Skeletal muscle tissue (tissue), 4 donors: ENCODE data around the gene IMP3. TPM values are rescaled to one million over a fixed set of nuclear protein-coding genes. Genes with fewer than 3 reads are reported as not detected.
A peak's percentile ranks its signal among the peaks of the same experiment; 100 is the strongest.

ENCODE experiments used
- H3K27ac ChIP-seq: one replicate; pipeline ENCODE4 v1.7.0; 2013; ENCODE audit warnings: mild to moderate bottlenecking, low read depth, low read length, inconsistent platforms
- H3K27me3 ChIP-seq, 3 donors: one replicate each; pipeline ENCODE4 v1.7.0; 2013; ENCODE audit warnings: low read length in 3 of 3; ENCODE audit not compliant: control insufficient read depth in 3 of 3, insufficient read depth in 3 of 3
- H3K36me3 ChIP-seq, 3 donors: one replicate each; pipeline ENCODE4 v1.7.0; 2013; ENCODE audit warnings: low read length in 3 of 3; ENCODE audit not compliant: control insufficient read depth in 3 of 3, insufficient read depth in 3 of 3
- H3K4me1 ChIP-seq, 3 donors: one replicate each; pipeline ENCODE4 v1.7.0; 2013; ENCODE audit warnings: low read length in 3 of 3, mild to moderate bottlenecking in 3 of 3; ENCODE audit not compliant: control insufficient read depth in 3 of 3, insufficient read depth in 3 of 3
- H3K4me3 ChIP-seq, 3 donors: one replicate each; pipeline ENCODE4 v1.7.0; 2013; ENCODE audit warnings: low read length in 3 of 3
- H3K9ac ChIP-seq, 3 donors: one replicate each; pipeline ENCODE4 v1.7.0; 2013; ENCODE audit warnings: low read length in 3 of 3, mild to moderate bottlenecking in 3 of 3, moderate library complexity in 2 of 3, low read depth in 1 of 3
- H3K9me3 ChIP-seq, 3 donors: one replicate each; pipeline ENCODE4 v1.7.0; 2013; ENCODE audit warnings: low read length in 3 of 3; ENCODE audit not compliant: control insufficient read depth in 3 of 3
- total RNA-seq: library from RNA; depleted of rRNA; stranded (reverse); fragments of >200 nt; gene quantifications from one replicate; pipeline ENCODE4 v1.2.3, GENCODE V29; 2014
- donor health status: Osteomylitis.

Gene IMP3
- total RNA-seq, 1 donor from 2014 or later = 54.3 TPM

DNA sequence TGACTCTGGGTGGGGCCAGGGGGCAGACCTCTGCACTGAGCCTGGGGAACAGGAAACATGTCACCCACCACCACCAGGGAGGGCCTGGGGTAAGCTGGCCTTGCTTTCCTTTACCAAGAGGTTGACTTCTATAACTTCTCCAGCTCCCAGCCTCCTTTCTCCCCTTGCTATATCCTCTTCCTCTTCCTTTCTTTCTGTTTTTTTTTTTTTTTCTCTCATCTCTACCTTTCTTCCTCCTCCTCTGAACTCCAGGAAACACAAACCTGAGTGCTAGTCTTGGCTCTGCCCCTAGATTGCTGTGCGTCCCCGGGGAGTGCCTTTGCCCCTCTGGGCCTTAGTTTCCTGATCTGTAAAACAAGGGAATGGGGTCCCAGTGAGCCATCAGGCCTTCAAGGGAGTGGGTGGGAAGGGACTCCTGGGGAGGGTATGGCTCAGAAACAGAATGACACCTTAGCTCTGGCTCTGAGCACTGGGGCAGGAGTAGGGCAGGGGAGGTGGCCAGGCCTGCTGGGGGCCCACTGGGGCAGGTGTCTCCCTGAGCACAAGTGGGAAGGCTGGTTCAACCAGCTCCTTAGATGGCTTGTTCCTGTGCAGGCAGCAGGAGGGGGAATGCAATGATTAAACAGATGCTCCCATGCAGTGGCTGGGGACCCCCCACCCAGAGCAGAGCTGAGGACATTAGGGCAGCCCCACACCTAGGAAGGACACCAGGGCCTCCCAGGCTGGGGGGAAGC is 12.0 kb upstream of the IMP3 start:
- Histone ChIP-seq H3K9ac (peak overlapping the region in 2 of 3 donors; percentile 45 to 60), H3K4me1 (peaks cover 60 to 72% (median 67%) of the 10 kb centered on the region in 3 donors), H3K27me3 (peaks cover 0 to 5% (median 0%) of the 10 kb centered on the region in 3 donors), H3K4me3 (peak overlapping the region; percentile 46 to 90 (median 61)), H3K9me3 (no peaks in the 10 kb centered on the region), H3K27ac (peak overlapping the region; percentile 47), H3K36me3 (peaks cover 6 to 14% (median 11%) of the 10 kb centered on the region in 3 donors)

DNA sequence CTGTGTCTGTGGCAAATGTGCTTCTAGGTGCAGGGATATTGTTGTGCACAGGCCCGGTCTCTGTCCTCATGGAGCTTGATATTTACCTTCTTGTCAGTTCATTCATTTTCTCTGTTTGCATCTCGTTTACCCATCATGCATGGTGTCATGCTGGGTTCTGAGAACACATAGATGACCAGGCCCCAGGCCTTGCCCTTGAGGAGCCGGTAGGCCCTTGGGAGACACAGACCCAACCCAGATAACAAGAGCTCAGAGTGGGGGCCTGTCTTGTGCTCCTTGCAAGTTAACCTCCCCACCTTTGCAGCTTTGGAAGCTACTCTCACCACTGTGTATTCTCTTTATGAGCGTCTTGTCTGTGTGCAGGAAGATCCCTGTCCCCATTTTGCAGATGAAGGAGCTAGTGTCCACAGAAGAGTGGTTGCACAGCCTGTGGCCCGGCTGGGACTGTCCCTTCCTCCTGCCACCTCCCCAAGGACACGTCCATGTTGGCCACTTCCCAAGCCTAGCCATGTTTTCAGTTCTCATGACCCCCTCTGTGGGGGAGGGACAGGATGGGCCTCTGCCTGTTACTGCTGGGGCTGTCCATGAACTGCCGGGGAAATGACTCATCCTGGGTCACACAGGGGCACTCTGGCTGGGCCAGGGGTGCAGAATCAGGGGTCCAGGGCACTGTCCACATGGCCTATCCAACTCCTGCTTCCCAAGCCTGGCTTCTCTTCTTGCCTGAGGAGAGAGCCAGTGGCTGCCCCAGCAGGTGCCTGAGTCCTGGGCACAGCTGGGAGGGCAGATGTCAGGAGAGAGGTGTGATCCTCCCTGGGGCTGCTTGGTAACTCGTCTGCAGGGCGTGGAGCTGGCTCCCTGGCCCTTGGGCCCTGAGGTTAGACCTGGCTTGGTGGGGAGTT is 11.1 kb upstream of the IMP3 start:
- H3K27me3 ChIP-seq = peaks cover 0 to 5% (median 0%) of the 10 kb centered on the region in 3 donors
- H3K9me3 ChIP-seq = no peaks in the 10 kb centered on the region
- peaks cover 68 to 80% (median 75%) of the 10 kb centered on the region in 3 donors for H3K4me1 ChIP-seq
- peak overlapping the region in 2 of 3 donors; percentile 45 to 60 for H3K9ac ChIP-seq
- H3K27ac ChIP-seq = peak overlapping the region; percentile 47
- peaks cover 0 to 10% (median 8%) of the 10 kb centered on the region in 3 donors for H3K36me3 ChIP-seq
- peak overlapping the region; percentile 46 to 90 (median 61) for H3K4me3 ChIP-seq

DNA sequence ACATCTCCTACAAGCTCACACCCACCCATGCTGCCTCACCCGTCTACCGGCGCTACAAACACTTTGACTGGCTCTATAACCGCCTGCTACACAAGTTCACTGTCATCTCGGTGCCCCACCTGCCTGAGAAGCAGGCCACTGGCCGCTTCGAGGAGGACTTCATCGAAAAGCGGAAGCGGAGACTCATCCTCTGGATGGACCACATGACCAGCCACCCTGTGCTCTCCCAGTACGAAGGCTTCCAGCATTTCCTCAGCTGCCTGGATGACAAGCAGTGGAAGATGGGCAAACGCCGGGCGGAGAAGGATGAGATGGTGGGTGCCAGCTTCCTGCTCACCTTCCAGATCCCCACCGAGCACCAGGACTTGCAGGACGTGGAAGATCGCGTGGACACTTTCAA is 9.8 kb upstream of the IMP3 start:
- peaks cover 0 to 5% (median 0%) of the 10 kb centered on the region in 3 donors for H3K27me3 ChIP-seq
- peak overlapping the region in 1 of 3 donors; percentile 45 for H3K9ac ChIP-seq
- H3K27ac ChIP-seq = no peak overlapping the region
- peaks cover 66 to 81% (median 71%) of the 10 kb centered on the region in 3 donors for H3K4me1 ChIP-seq
- H3K36me3 ChIP-seq = peaks cover 0 to 7% (median 5%) of the 10 kb centered on the region in 3 donors
- peak overlapping the region; percentile 18 to 90 (median 87) for H3K4me3 ChIP-seq
- H3K9me3 ChIP-seq = no peaks in the 10 kb centered on the region

DNA sequence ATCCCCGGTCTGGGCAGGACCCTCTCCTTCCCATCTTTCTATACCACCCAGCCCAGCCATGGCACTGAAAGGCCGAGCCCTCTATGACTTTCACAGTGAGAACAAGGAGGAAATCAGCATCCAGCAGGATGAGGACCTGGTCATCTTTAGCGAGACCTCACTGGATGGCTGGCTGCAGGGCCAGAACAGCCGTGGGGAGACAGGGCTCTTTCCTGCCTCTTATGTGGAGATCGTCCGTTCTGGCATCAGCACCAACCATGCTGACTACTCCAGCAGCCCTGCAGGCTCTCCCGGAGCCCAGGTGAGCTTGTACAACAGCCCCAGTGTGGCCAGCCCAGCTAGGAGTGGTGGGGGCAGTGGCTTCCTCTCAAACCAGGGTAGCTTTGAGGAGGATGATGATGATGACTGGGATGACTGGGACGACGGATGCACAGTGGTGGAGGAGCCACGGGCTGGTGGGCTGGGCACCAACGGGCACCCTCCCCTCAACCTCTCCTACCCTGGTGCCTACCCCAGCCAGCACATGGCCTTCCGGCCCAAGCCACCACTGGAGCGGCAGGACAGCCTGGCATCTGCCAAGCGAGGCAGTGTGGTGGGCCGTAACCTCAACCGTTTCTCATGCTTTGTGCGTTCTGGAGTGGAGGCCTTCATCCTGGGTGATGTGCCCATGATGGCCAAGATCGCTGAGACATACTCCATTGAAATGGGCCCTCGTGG is 9.2 kb upstream of the IMP3 start:
- H3K27me3 ChIP-seq = peaks cover 0 to 5% (median 0%) of the 10 kb centered on the region in 3 donors
- no peaks in the 10 kb centered on the region for H3K9me3 ChIP-seq
- peak overlapping the region; percentile 86 to 90 (median 87) for H3K4me3 ChIP-seq
- peak overlapping the region; percentile 83 to 95 (median 86) for H3K9ac ChIP-seq
- peaks cover 0 to 5% (median 5%) of the 10 kb centered on the region in 3 donors for H3K36me3 ChIP-seq
- peaks cover 61 to 75% (median 65%) of the 10 kb centered on the region in 3 donors for H3K4me1 ChIP-seq
- H3K27ac ChIP-seq = peak overlapping the region; percentile 89

DNA sequence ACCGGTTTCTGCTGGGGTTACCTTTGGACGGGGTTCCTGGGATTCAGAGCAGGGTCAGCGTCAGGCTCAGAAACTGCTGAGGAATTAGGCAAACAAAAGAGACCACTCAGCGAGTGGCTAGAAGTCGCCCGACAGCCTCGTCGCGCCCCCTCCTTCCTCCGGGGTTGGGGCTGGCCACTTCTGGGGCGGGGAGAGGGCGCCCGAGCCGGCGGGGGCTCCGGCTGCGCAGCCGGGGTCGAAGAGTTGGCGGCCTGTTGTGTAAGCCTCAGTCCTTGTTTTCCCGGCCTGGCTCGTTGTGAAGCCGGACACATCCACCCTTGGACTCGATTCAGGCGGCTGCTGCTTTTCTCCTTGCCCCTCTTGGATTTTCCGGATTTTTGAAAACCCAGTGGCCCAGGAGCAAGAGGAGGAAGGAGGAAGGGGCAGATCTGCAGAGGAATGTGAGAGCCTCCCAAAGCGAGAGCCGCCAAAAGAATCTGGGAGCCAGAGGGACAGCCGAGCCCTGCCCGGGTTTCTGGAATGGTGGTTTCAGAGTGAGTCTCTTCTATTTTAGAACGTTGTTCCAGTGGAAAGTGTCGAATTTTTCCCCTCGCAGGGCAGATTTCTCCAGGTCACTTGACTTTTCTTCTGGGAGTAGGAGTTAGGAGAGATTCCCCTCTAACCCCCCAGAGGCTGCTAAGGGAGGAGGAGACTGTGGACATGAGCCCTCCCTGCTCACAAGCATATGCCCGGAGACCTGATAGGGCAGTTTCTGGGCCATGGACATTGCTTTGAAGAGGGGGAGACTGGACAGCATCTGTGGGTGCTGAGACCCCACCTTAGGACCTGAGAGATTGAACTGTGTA is 8.4 kb upstream of the IMP3 start:
- Histone ChIP-seq H3K27ac (peak overlapping the region; percentile 89), H3K4me1 (peaks cover 58 to 69% (median 62%) of the 10 kb centered on the region in 3 donors), H3K9me3 (no peaks in the 10 kb centered on the region)

DNA sequence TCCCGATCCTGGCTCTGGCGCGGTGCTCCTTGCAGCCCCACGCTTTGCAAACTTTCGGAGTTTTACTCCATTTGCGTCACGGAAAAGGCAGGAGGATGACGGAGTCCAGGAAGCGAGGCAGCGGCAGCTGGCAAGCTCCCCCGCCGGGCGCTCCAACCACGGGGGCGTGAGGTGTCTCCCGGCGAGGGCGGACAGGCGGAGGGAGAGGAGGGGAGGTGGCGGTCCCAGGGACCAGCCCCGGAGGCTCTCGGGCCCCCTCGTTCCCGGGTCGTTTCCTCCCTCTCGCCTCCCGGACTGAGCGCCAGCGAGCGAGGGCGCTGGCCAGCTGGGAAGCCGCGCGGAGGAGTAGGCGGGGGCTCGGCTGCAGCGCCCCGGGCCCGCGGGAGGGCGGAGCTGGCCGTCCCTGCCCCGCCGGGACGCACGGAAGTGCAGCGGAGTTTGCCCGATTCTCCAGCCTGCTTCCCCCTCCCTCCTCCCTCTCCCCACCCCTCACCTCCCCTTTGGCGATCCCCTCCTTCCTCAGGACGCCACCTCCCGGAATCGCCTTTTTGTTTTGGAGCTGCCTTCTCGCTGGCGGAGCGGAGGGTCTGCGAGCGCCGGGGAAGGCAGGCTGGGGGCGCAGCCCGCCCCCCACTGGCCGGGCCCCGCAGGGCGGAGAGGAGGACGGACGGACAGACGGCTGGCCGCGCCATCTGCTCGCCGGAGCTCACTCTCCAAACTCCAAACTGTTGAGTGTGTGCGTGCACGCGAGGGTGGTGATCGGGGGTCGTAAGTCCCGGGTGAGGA is 7.5 kb upstream of the IMP3 start, which contains the start of gene SNX33:
Gene SNX33 (plus strand): TSS at position 543 of the 786 bp plus-strand sequence. CDS start 1,191 bp downstream, outside the sequence.
- peak within 1 kb of the TSS; percentile 89 for H3K27ac ChIP-seq
- H3K4me1 ChIP-seq = peaks cover 51 to 63% (median 56%) of the 10 kb centered on the region in 3 donors
- peaks cover 0 to 5% (median 0%) of the 10 kb centered on the region in 3 donors for H3K27me3 ChIP-seq
- peaks cover 0 to 5% (median 4%) of the 10 kb centered on the region in 3 donors for H3K36me3 ChIP-seq
- H3K9me3 ChIP-seq = no peaks in the 10 kb centered on the region
- peak within 1 kb of the TSS; percentile 83 to 95 (median 86) for H3K9ac ChIP-seq
- H3K4me3 ChIP-seq = peak within 1 kb of the TSS; percentile 86 to 90 (median 87)

More for the DNA sequence above, 8.4 kb upstream of the IMP3 start:
- H3K4me3 ChIP-seq = peak overlapping the region; percentile 86 to 90 (median 87)
- H3K9ac ChIP-seq = peak overlapping the region; percentile 83 to 95 (median 86)
- peaks cover 0 to 5% (median 4%) of the 10 kb centered on the region in 3 donors for H3K36me3 ChIP-seq
- peaks cover 0 to 5% (median 0%) of the 10 kb centered on the region in 3 donors for H3K27me3 ChIP-seq

DNA sequence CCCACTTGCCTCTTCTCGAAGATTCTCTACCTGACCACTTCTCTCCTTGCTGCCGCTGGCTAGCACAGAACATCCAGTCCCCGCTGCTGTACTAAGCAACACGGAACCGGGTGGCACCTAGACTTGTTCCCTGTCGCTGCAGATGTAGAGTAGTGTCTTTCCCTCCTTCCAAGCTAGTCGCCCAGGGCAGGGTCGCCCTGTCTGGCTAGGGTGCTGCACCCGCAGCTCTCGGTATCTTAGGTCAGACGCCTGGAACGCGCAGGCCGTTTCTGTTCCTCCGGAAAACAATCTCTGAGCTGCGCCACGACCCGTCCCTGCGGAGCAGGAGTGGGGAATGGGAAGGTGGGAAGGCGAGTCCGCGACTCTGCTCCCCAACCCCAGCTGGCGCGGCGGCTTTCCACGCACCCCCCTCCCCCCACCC is 6.9 kb upstream of the IMP3 start:
- Histone ChIP-seq H3K9me3 (no peaks in the 10 kb centered on the region), H3K4me1 (peaks cover 45 to 57% (median 50%) of the 10 kb centered on the region in 3 donors), H3K4me3 (peak overlapping the region; percentile 86 to 90 (median 87)), H3K27ac (peak overlapping the region; percentile 89), H3K27me3 (peaks cover 0 to 5% (median 0%) of the 10 kb centered on the region in 3 donors), H3K9ac (peak overlapping the region; percentile 83 to 95 (median 86)), H3K36me3 (peaks cover 0 to 4% (median 4%) of the 10 kb centered on the region in 3 donors)
